ENCODE results near the gene MTHFD1L.

The MTHFD1L gene

DNA sequence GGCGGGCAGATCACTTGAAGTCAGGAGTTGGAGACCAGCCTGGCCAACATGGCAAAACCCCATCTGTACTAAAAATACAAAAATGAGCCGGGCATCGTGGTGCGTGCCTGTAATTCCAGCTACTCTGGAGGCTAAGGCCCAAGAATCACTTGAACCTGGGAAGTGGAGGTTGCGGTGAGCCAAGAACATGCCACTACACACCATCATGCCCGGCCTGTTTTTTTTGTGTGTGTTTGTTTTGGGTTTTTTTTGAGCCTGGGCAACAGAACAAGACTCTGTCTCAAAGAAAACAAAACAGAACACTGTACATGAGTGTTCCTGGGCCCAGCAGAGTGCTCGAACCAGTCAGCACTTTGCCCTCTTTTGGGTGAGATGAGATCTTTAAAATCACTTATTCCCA, 159.1 kb downstream of the MTHFD1L start:
- no peaks in the 10 kb centered on the region for H3K4me1 ChIP-seq (ENCODE audit: insufficient read depth, insufficient read length)
- H3K9me3 ChIP-seq (ENCODE audit: insufficient read depth, low read length) = peaks cover 7% of the 10 kb centered on the region; the same call in 1 of the 2 replicates
- H3K36me3 ChIP-seq (ENCODE audit: insufficient read depth, insufficient read length, low read length) = peaks cover 10% of the 10 kb centered on the region
- no peaks in the 10 kb centered on the region for H3K27me3 ChIP-seq (ENCODE audit: insufficient read depth, insufficient read length)
- TF ChIP-seq YY1 (IDR thresholded peaks at IDR 0.05; ENCODE audit: insufficient read depth, insufficient read length) (no peak), ZNF274 (IDR thresholded peaks at IDR 0.05; ENCODE audit: low read depth, low read length) (no peak)
- no peak overlapping the region for H3K4me3 ChIP-seq (ENCODE audit: insufficient read length, low read depth)
- DNase-seq (ENCODE audit: low read depth, low spot score) = no peak
- H3K9ac ChIP-seq (ENCODE audit: insufficient read length, low read depth) = no peak overlapping the region

DNA sequence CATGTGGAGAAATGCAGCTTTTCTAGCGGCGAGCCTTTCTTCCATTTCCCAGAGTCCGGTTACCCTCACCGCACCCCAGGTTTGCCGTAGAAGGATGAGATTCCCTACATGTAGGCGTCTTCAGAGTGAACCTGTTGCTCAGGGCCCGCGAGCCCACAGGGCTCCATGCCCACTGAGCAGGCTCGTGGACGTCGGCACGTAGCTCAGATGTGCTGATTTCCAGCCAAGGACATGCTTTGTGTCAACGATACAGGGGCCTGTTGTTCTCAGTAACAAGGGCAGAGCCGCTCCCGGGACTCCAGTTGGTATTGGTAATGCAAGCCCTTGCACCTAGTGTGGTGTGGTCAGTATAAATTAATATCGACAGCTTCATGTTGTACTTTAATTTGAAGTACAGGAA, 159.6 kb downstream of the MTHFD1L start:
- Histone ChIP-seq H3K27me3 (ENCODE audit: insufficient read depth, insufficient read length) (no peaks in the 10 kb centered on the region), H3K9me3 (ENCODE audit: insufficient read depth, low read length) (peaks cover 7% of the 10 kb centered on the region; the same call in 1 of the 2 replicates), H3K4me1 (ENCODE audit: insufficient read depth, insufficient read length) (no peaks in the 10 kb centered on the region), H3K4me3 (ENCODE audit: insufficient read length, low read depth) (no peak overlapping the region), H3K9ac (ENCODE audit: insufficient read length, low read depth) (no peak overlapping the region), H3K36me3 (ENCODE audit: insufficient read depth, insufficient read length, low read length) (peaks cover 8% of the 10 kb centered on the region)
- no peak for DNase-seq (ENCODE audit: low read depth, low spot score)
- TF ChIP-seq ZNF274 (IDR thresholded peaks at IDR 0.05; ENCODE audit: low read depth, low read length) (no peak), SUZ12 (IDR thresholded peaks at IDR 0.05; ENCODE audit: extremely low read depth, insufficient read depth, insufficient read length) (no peak), YY1 (IDR thresholded peaks at IDR 0.05; ENCODE audit: insufficient read depth, insufficient read length) (no peak)

DNA sequence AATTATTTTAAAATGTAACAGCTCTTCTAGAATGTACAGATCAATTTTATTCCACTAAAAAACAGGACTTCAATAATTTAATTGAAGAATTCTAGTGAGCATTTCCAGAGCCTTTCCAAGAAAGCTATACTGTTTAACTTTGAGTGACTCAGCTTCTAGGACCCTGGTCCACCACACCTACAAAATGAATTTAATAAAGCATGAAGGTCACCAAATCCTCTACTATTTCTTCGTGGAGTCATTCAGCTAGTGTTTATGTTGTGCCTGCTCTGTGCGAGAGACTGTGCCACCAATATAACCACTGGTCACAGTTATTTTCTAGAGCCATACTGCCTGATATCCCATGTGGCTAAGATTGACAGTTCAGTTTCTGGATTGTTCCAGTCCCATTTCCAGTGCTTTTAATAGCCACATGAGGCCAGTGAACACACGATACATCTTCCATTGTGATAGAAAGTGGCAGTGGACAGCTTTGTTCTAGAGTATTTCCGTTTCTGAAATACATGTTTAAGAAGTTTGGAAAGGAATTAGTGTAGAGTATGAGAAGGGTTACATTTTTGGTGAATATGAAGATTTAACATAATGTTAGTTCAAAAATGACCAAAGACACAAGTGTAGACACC, 160.7 kb downstream of the MTHFD1L start:
- no peaks in the 10 kb centered on the region for H3K4me1 ChIP-seq (ENCODE audit: insufficient read depth, insufficient read length)
- H3K27me3 ChIP-seq (ENCODE audit: insufficient read depth, insufficient read length) = no peaks in the 10 kb centered on the region
- no peak overlapping the region for H3K9ac ChIP-seq (ENCODE audit: insufficient read length, low read depth)
- TF ChIP-seq SUZ12 (IDR thresholded peaks at IDR 0.05; ENCODE audit: extremely low read depth, insufficient read depth, insufficient read length) (no peak), YY1 (IDR thresholded peaks at IDR 0.05; ENCODE audit: insufficient read depth, insufficient read length) (no peak), ZNF274 (IDR thresholded peaks at IDR 0.05; ENCODE audit: low read depth, low read length) (no peak)
- H3K9me3 ChIP-seq (ENCODE audit: insufficient read depth, low read length) = peaks cover 7% of the 10 kb centered on the region; the same call in 1 of the 2 replicates
- DNase-seq (ENCODE audit: low read depth, low spot score) = no peak
- peaks cover 8% of the 10 kb centered on the region for H3K36me3 ChIP-seq (ENCODE audit: insufficient read depth, insufficient read length, low read length)
- H3K4me3 ChIP-seq (ENCODE audit: insufficient read length, low read depth) = no peak overlapping the region

DNA sequence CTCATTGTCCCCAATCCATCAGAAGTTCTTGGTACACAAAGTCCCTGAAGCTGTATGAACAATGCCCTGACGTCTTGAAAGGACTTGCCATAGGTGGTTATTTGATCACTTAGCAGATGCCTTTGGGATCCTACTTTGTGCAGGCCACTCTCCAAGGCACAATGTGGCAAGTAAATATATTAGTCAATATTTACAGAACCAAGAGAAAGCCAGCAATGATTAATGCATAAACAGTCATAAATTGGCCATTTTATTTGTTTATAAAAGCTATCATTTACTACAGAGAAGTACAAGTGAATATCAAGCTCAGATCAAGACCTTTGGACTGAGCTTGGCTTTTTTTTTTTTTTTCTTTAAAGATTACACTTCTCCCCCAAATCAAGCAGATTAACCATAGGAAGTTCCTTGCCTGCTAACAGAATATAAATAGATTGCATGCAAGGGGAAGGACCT, 161.8 kb downstream of the MTHFD1L start:
- Histone ChIP-seq H3K9me3 (ENCODE audit: insufficient read depth, low read length) (peaks cover 7% of the 10 kb centered on the region; the same call in 1 of the 2 replicates), H3K4me1 (ENCODE audit: insufficient read depth, insufficient read length) (no peaks in the 10 kb centered on the region), H3K9ac (ENCODE audit: insufficient read length, low read depth) (no peak overlapping the region), H3K36me3 (ENCODE audit: insufficient read depth, insufficient read length, low read length) (peaks cover 8% of the 10 kb centered on the region), H3K4me3 (ENCODE audit: insufficient read length, low read depth) (no peak overlapping the region), H3K27me3 (ENCODE audit: insufficient read depth, insufficient read length) (no peaks in the 10 kb centered on the region)
- TF ChIP-seq SUZ12 (IDR thresholded peaks at IDR 0.05; ENCODE audit: extremely low read depth, insufficient read depth, insufficient read length) = no peak
- TF ChIP-seq ZNF274 (IDR thresholded peaks at IDR 0.05; ENCODE audit: low read depth, low read length) = no peak
- TF ChIP-seq YY1 (IDR thresholded peaks at IDR 0.05; ENCODE audit: insufficient read depth, insufficient read length) = no peak
- no peak for DNase-seq (ENCODE audit: low read depth, low spot score)

DNA sequence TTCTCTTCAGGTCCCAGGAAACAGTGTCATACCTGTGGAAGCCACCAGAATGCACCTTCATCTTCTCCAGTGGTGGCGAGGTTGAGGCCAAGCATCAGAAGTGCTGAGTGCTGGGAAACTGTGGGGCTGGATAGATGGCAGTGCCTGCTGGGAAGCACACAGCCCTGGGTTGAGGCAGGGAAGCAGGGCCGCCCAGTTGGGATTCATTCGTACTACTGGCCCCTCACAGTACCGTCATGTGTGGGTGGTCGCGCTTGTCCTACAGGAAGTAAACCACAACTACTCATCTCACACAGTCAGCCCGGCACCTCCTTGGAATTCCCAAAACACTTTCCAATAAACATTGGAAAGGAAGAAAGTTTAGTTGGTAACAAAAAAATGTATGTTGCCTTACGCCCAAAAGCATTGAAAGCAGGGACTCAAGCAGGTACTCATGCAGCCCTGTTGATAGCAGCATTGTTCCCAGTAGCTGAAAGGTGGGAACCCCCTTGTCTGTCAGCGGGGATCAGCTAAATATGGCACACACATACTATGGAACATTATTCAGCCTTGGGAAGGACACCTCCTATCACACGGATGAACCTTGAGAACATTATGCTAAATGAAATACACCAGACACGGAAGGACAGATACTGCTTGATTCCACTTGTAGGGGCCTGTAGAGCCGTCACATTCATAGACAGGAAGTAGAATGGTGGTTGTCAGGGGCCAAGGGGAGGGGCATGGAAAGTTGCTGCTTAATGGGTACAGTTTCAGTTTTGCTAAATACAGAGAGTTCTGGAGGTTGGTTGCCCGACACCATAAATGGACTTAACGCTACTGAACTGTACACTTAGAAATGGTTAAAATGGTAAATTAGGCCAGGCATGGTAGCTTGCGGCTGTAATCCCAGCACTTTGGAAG, 162.7 kb downstream of the MTHFD1L start:
- peaks cover 8% of the 10 kb centered on the region for H3K36me3 ChIP-seq (ENCODE audit: insufficient read depth, insufficient read length, low read length)
- TF ChIP-seq YY1 (IDR thresholded peaks at IDR 0.05; ENCODE audit: insufficient read depth, insufficient read length) (no peak), ZNF274 (IDR thresholded peaks at IDR 0.05; ENCODE audit: low read depth, low read length) (no peak), SUZ12 (IDR thresholded peaks at IDR 0.05; ENCODE audit: extremely low read depth, insufficient read depth, insufficient read length) (no peak)
- H3K4me3 ChIP-seq (ENCODE audit: insufficient read length, low read depth) = no peak overlapping the region
- H3K9me3 ChIP-seq (ENCODE audit: insufficient read depth, low read length) = peaks cover 7% of the 10 kb centered on the region; the same call in 1 of the 2 replicates
- no peaks in the 10 kb centered on the region for H3K4me1 ChIP-seq (ENCODE audit: insufficient read depth, insufficient read length)
- DNase-seq (ENCODE audit: low read depth, low spot score) = no peak
- no peak overlapping the region for H3K9ac ChIP-seq (ENCODE audit: insufficient read length, low read depth)
- no peaks in the 10 kb centered on the region for H3K27me3 ChIP-seq (ENCODE audit: insufficient read depth, insufficient read length)

DNA sequence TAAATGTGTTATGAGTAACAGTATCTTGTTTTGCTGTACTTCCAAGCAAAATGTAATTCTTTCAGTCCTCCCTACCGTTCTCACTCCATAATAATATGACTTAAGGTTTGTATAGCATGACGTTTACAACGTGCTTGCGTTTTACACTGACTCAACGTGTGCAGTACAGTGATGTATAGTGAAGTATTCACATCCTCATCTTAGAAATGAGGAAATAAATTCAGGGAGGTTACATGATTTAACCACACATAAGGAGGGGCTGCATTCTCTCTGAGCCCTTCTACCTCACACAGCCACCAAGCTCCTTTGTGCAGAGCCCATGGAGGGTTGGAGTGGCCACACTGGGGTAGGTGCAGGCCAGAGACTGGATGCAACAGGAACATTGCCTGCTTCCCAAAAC, 164.5 kb downstream of the MTHFD1L start:
- Histone ChIP-seq H3K27me3 (ENCODE audit: insufficient read depth, insufficient read length) (no peaks in the 10 kb centered on the region), H3K9ac (ENCODE audit: insufficient read length, low read depth) (no peak overlapping the region), H3K4me1 (ENCODE audit: insufficient read depth, insufficient read length) (no peaks in the 10 kb centered on the region), H3K4me3 (ENCODE audit: insufficient read length, low read depth) (no peak overlapping the region), H3K9me3 (ENCODE audit: insufficient read depth, low read length) (peaks cover 7% of the 10 kb centered on the region; the same call in 1 of the 2 replicates), H3K36me3 (ENCODE audit: insufficient read depth, insufficient read length, low read length) (peaks cover 7% of the 10 kb centered on the region)
- DNase-seq (ENCODE audit: low read depth, low spot score) = no peak
- TF ChIP-seq ZNF274 (IDR thresholded peaks at IDR 0.05; ENCODE audit: low read depth, low read length) = no peak
- TF ChIP-seq YY1 (IDR thresholded peaks at IDR 0.05; ENCODE audit: insufficient read depth, insufficient read length) = no peak
- no peak for TF ChIP-seq SUZ12 (IDR thresholded peaks at IDR 0.05; ENCODE audit: extremely low read depth, insufficient read depth, insufficient read length)

DNA sequence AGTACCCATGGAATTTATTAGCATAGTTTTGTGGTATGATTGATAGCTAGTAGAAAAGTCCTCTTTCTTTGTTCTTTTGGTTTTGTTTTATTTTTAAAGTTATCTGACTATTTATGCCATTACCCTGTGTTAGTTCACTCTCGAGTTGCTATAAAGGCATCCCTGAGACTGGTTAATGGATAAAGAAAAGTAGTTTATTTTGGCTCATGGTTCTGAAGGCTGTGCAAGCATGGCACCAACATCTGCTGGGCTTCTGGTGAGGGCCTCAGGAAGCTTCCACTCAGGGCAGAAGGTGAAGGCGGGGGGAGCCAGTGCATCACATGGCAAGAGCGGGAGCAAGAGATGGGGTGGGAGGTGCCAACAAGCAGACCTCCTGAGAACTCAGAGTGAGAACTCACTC, 166.5 kb downstream of the MTHFD1L start:
- Histone ChIP-seq H3K36me3 (ENCODE audit: insufficient read depth, insufficient read length, low read length) (peaks cover 16% of the 10 kb centered on the region), H3K9ac (ENCODE audit: insufficient read length, low read depth) (no peak overlapping the region), H3K27me3 (ENCODE audit: insufficient read depth, insufficient read length) (no peaks in the 10 kb centered on the region), H3K4me1 (ENCODE audit: insufficient read depth, insufficient read length) (no peaks in the 10 kb centered on the region), H3K9me3 (ENCODE audit: insufficient read depth, low read length) (peaks cover 7% of the 10 kb centered on the region; the same call in 1 of the 2 replicates), H3K4me3 (ENCODE audit: insufficient read length, low read depth) (no peak overlapping the region)
- TF ChIP-seq SUZ12 (IDR thresholded peaks at IDR 0.05; ENCODE audit: extremely low read depth, insufficient read depth, insufficient read length) (no peak), ZNF274 (IDR thresholded peaks at IDR 0.05; ENCODE audit: low read depth, low read length) (no peak), YY1 (IDR thresholded peaks at IDR 0.05; ENCODE audit: insufficient read depth, insufficient read length) (no peak)
- DNase-seq (ENCODE audit: low read depth, low spot score) = no peak

Measured in NT2/D1 (cell line).